GM19043 (cell line): Measurements from ENCODE around the gene INTS11.

Experiments
- ATAC-seq: cut with Tn5 transposase; IDR thresholded peaks from one replicate; pipeline ENCODE4 v1.9.1; 2021; ENCODE audit warnings: low read depth; ENCODE audit not compliant: unreplicated experiment

INTS11 gene

GRCh38 chr1:1272341-1273208 lies 51.9 kb downstream of the INTS11 start:
- ATAC-seq: no peak

GRCh38 chr1:1270813-1271212 lies 53.6 kb downstream of the INTS11 start:
- ATAC-seq: no peak

GRCh38 chr1:1268284-1268682 lies 56.2 kb downstream of the INTS11 start:
- ATAC-seq: no peak

- no peak for ATAC-seq
Observed at GRCh38 chr1:1267488-1268283, 56.8 kb downstream of the INTS11 start.

- no peak for ATAC-seq
Observed at GRCh38 chr1:1264868-1265272, 59.6 kb downstream of the INTS11 start.

- no peak for ATAC-seq
Observed at GRCh38 chr1:1264026-1264425, 60.4 kb downstream of the INTS11 start.

DNA sequence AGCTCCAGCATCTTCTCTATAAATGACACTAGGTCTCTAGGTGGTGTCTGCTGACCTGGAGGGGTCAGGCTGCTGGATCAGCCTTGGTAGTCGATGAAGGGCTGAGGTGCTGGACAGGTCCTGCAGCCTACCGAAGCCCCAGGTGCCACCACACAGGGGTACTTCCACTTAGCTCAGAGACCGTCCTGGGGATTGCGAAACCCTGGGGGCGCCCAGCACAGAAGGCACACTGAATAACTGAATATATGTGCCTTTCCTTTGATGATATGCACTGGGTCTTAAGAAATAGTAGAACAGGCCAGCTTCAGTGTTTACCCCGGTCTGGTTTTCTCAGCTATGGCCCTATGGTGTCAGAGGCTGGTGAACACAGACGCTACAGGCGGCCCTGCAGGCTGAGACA lies 61.7 kb downstream of the INTS11 start:
- no peak for ATAC-seq

GRCh38 chr1:1262071-1262470 lies 62.4 kb downstream of the INTS11 start:
- ATAC-seq: no peak
